GM19351 (cell line): ENCODE data around the gene FERMT3.
"Not testable (repeated sequence)": the region's sequence is repeated elsewhere in the genome, so short reads cannot be mapped to it uniquely, and the experiment has no call there.

Source experiments
- ATAC-seq: cut with Tn5 transposase; IDR thresholded peaks from one replicate; pipeline ENCODE4 v1.9.1; 2021; ENCODE audit warnings: mild to moderate bottlenecking, moderate library complexity; ENCODE audit not compliant: unreplicated experiment

FERMT3 gene

DNA sequence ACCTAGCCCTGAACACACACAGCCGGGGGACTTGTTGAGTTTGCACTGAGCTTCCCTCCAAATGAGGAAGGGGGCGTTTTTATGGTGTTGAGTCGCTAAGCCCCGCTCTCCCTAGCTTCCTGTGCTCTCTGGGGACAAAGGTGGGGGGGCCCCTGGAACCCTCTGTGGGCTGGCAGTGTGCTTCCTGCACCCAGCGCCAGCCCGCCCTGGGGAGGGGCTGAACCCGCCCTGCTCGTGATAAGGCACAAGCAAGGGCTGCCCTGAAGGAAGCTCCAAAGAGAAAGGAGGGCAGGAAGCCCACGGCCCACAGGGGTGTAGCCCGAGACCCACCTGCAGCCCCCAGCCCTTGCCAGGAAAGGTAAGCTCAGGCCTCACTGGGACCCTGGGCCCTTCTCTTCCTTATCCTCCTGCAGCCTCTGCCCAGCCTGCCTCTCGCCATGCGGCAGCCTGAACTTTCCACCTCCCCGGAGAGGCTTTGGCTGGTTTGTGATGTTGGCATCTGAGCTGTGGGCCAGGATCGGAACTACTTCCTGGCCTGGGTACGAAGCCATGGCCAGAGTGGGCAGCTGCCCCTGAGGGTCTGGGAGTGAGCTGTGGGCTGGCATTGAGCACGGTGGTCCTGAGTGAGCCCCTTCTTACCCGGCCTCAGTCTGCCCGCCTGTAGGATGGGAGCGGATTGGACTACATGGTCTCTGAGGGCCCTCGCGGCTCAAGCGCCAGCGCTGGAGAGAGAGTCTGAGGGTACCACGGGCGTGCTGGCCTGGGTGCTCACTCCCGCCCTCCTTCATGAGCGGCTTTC lies at the start of gene FERMT3:
TSS of gene FERMT3 (plus strand) at position 265 of the 799 bp plus-strand sequence. CDS start 644 bp downstream, outside the sequence.
- ATAC-seq = peak; percentile 7

- ATAC-seq = no peak
Observed at GRCh38 chr11:64157631-64158394, 48.7 kb upstream of the FERMT3 start.

- no peak for ATAC-seq
Observed at GRCh38 chr11:64161037-64161436, 45.5 kb upstream of the FERMT3 start.

DNA sequence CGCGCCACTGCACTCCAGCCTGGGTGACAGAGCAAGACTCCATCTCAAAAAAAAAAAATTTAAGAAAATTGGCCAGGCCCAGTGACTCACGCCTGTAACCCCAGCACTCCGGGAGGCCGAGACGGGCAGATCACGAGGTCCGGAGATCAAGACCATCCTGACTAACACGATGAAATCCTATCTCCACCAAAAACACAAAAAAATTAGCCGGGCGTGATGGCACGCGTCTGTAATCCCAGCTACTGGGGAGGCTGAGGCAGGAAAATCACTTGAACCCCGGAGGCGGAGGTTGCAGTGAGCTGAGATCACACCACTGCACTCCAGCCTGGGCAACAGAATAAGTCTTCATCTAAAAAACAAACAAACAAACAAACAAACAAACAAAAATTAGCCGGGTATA lies 43.8 kb upstream of the FERMT3 start:
- ATAC-seq = not testable (repeated sequence)

GRCh38 chr11:64163951-64164350 lies 42.6 kb upstream of the FERMT3 start:
- ATAC-seq = no peak

- no peak for ATAC-seq
Observed at GRCh38 chr11:64164392-64165312, 41.9 kb upstream of the FERMT3 start.

DNA sequence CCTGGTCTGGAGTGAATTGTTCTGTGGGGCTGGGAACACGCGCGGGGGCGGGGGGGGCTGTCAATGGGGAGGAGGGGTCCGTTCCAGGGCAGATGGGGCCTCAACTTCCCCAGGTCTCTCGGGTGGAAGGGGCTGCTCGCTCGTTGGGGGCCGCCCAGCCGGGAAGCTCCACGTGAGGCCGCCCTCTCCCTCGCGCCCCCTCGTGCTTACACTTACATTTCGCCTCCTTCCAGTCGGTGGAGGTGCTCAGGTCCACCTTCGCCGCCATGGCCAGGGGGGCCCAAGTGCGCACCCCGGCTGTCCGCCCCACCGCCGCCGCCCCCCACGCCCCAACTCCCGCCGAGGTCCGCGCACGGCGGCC lies 41.1 kb upstream of the FERMT3 start:
- ATAC-seq = peak; percentile 14

GRCh38 chr11:64165842-64166635 lies 40.5 kb upstream of the FERMT3 start, which contains the start of gene MACROD1:
MACROD1 (minus strand) TSS chr11:64166113; CDS start chr11:64165994, 119 bp downstream.
- peak; percentile 87 for ATAC-seq

GRCh38 chr11:64170419-64170818 lies 36.1 kb upstream of the FERMT3 start:
- no peak for ATAC-seq

- no peak for ATAC-seq
Observed at GRCh38 chr11:64173616-64174355, 32.7 kb upstream of the FERMT3 start.

DNA sequence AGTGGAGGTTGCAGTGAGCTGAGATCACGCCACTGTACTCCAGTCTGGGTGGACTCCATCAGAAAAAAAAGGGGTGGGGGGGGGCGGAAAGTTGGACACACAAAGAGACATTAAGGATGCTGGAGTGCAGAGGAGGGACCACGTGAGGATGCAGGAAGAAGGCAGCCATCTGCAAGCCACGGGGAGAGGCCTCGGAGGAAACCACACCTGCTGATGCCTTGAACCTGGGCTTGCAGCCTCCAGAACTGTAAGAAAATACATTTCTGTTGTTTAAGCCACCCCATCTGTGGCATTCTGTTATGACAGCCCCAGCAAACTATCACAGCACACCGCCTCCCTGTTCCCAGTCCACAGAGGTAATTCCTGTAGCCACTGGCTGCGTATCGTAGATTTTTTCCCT lies 29.8 kb upstream of the FERMT3 start:
- no peak for ATAC-seq

GRCh38 chr11:64178203-64178602 lies 28.3 kb upstream of the FERMT3 start:
- no peak for ATAC-seq

GRCh38 chr11:64178951-64179639 lies 27.4 kb upstream of the FERMT3 start:
- no peak for ATAC-seq

- ATAC-seq = no peak
Observed at GRCh38 chr11:64180891-64181290, 25.6 kb upstream of the FERMT3 start.

- ATAC-seq = no peak
Observed at GRCh38 chr11:64181506-64182411, 24.8 kb upstream of the FERMT3 start.

GRCh38 chr11:64183890-64184289 lies 22.6 kb upstream of the FERMT3 start:
- ATAC-seq = no peak

DNA sequence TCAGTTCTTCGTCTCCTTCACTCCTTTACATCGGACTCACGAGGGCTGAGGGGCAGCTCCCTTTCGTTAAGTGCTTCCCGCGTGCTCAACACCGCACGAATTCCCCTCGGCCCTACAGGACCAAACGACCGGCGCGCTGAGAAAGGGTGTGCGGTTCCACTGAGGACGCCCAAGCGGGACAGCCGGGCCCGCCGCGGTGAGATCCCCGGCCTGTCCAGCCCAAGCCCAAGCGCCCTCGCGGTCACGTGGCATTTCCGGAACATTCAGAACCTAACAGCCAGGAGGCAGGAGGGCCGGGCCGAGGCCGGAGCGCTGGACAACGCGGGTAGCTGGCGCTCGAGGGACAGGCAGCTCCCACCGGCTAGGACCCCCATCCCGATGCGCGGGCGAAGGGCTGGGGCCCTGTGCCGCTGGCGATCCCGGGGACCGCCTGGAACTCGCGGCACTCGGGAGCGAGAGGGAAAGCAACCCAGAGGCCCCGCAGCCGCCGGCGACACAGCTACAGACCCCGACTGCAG lies 21.3 kb upstream of the FERMT3 start:
- peak; percentile 5 for ATAC-seq
